Neuron (in vitro differentiated cells): ENCODE data around the gene DRC7.

ENCODE experiments used
- H2AFZ ChIP-seq: one replicate; pipeline ENCODE4 v1.6.1; 2013; ENCODE audit warnings: low read depth, mild to moderate bottlenecking, inconsistent platforms, low read length, moderate library complexity
- H3K27me3 ChIP-seq: one replicate; pipeline ENCODE4 v1.6.1; 2013; ENCODE audit warnings: low read length; ENCODE audit not compliant: insufficient read depth
- H3K36me3 ChIP-seq: one replicate; pipeline ENCODE4 v1.6.1; 2013; ENCODE audit warnings: low read length; ENCODE audit not compliant: insufficient read depth
- H3K4me1 ChIP-seq: one replicate; pipeline ENCODE4 v1.6.1; 2013; ENCODE audit warnings: low read length; ENCODE audit not compliant: insufficient read depth
- H3K4me3 ChIP-seq: 2 replicates; pipeline ENCODE4 v1.5.1; 2013; ENCODE audit warnings: mild to moderate bottlenecking, low read length, moderate library complexity
- H3K9me3 ChIP-seq: one replicate; pipeline ENCODE4 v1.6.1; 2013; ENCODE audit warnings: low read length

DRC7 gene

GRCh38 chr16:57694725-57695679 lies at the start of gene DRC7:
Gene DRC7 (plus strand): TSS chr16:57694806. CDS start chr16:57697950, 3,144 bp downstream.
- no peaks in the 10 kb centered on the region for H3K9me3 ChIP-seq
- H3K4me3 ChIP-seq: peak within 1 kb of the TSS; percentile 34
- H3K4me1 ChIP-seq: no peaks in the 10 kb centered on the region
- H2AFZ ChIP-seq: no peak within 1 kb of the TSS
- no peaks in the 10 kb centered on the region for H3K36me3 ChIP-seq
- peaks cover 3% of the 10 kb centered on the region for H3K27me3 ChIP-seq

GRCh38 chr16:57645169-57645568 lies 49.4 kb upstream of the DRC7 start:
- H2AFZ ChIP-seq: no peak overlapping the region
- H3K27me3 ChIP-seq: no peaks in the 10 kb centered on the region
- peaks cover 13% of the 10 kb centered on the region for H3K36me3 ChIP-seq
- peaks cover 16% of the 10 kb centered on the region for H3K4me1 ChIP-seq
- H3K4me3 ChIP-seq: no peak overlapping the region
- H3K9me3 ChIP-seq: no peaks in the 10 kb centered on the region

GRCh38 chr16:57645691-57646387 lies 48.8 kb upstream of the DRC7 start:
- Histone ChIP-seq H2AFZ (no peak overlapping the region), H3K36me3 (peaks cover 17% of the 10 kb centered on the region), H3K27me3 (no peaks in the 10 kb centered on the region), H3K4me1 (peaks cover 9% of the 10 kb centered on the region), H3K9me3 (no peaks in the 10 kb centered on the region), H3K4me3 (no peak overlapping the region)

- Histone ChIP-seq H3K27me3 (no peaks in the 10 kb centered on the region), H2AFZ (no peak overlapping the region), H3K4me3 (no peak overlapping the region), H3K4me1 (peaks cover 6% of the 10 kb centered on the region), H3K9me3 (no peaks in the 10 kb centered on the region), H3K36me3 (peaks cover 22% of the 10 kb centered on the region)
These were observed 48.1 kb upstream of the DRC7 start for GRCh38 chr16:57646388-57647039.

- no peak overlapping the region for H2AFZ ChIP-seq
- H3K27me3 ChIP-seq: no peaks in the 10 kb centered on the region
- H3K9me3 ChIP-seq: no peaks in the 10 kb centered on the region
- H3K4me1 ChIP-seq: peaks cover 3% of the 10 kb centered on the region
- H3K4me3 ChIP-seq: no peak overlapping the region
- H3K36me3 ChIP-seq: peaks cover 29% of the 10 kb centered on the region
These were observed 47.3 kb upstream of the DRC7 start for GRCh38 chr16:57647136-57647875.

GRCh38 chr16:57648125-57648524 lies 46.5 kb upstream of the DRC7 start:
- Histone ChIP-seq H2AFZ (no peak overlapping the region), H3K27me3 (no peaks in the 10 kb centered on the region), H3K9me3 (no peaks in the 10 kb centered on the region), H3K4me3 (no peak overlapping the region), H3K4me1 (peaks cover 3% of the 10 kb centered on the region), H3K36me3 (peaks cover 29% of the 10 kb centered on the region)

- H3K4me1 ChIP-seq: peaks cover 3% of the 10 kb centered on the region
- no peak overlapping the region for H3K4me3 ChIP-seq
- H3K27me3 ChIP-seq: no peaks in the 10 kb centered on the region
- no peak overlapping the region for H2AFZ ChIP-seq
- no peaks in the 10 kb centered on the region for H3K9me3 ChIP-seq
- H3K36me3 ChIP-seq: peaks cover 29% of the 10 kb centered on the region
These were observed 45.8 kb upstream of the DRC7 start for GRCh38 chr16:57648581-57649442.

- Histone ChIP-seq H3K4me3 (no peak overlapping the region), H3K4me1 (peaks cover 3% of the 10 kb centered on the region), H2AFZ (no peak overlapping the region), H3K9me3 (no peaks in the 10 kb centered on the region), H3K27me3 (no peaks in the 10 kb centered on the region), H3K36me3 (peaks cover 25% of the 10 kb centered on the region)
These were observed 45.2 kb upstream of the DRC7 start for GRCh38 chr16:57649443-57649751.

- Histone ChIP-seq H3K27me3 (no peaks in the 10 kb centered on the region), H3K4me3 (no peak overlapping the region), H3K4me1 (peaks cover 3% of the 10 kb centered on the region), H3K9me3 (no peaks in the 10 kb centered on the region), H2AFZ (no peak overlapping the region), H3K36me3 (peaks cover 21% of the 10 kb centered on the region)
These were observed 44.8 kb upstream of the DRC7 start for GRCh38 chr16:57649846-57650245.

- Histone ChIP-seq H2AFZ (no peak overlapping the region), H3K36me3 (peaks cover 37% of the 10 kb centered on the region), H3K9me3 (no peaks in the 10 kb centered on the region)
These were observed 43.0 kb upstream of the DRC7 start for GRCh38 chr16:57651344-57652333.

GRCh38 chr16:57652695-57653471 lies 41.7 kb upstream of the DRC7 start:
- H2AFZ ChIP-seq: no peak overlapping the region
- no peaks in the 10 kb centered on the region for H3K4me1 ChIP-seq
- no peak overlapping the region for H3K4me3 ChIP-seq
- no peaks in the 10 kb centered on the region for H3K9me3 ChIP-seq
- H3K27me3 ChIP-seq: no peaks in the 10 kb centered on the region
- H3K36me3 ChIP-seq: peaks cover 35% of the 10 kb centered on the region

More at GRCh38 chr16:57651344-57652333, 43.0 kb upstream of the DRC7 start:
- no peaks in the 10 kb centered on the region for H3K4me1 ChIP-seq
- no peaks in the 10 kb centered on the region for H3K27me3 ChIP-seq
- no peak overlapping the region for H3K4me3 ChIP-seq
